Measurements from ENCODE around the gene ZDHHC6.

GRCh38 chr10:112433136-112433535, 13.6 kb downstream of the ZDHHC6 start:
- TF ChIP-seq POLR2A (IDR thresholded peaks at IDR 0.05; ENCODE audit: low read length) (no peak), SMC3 (IDR thresholded peaks at IDR 0.05) (no peak), ELK1 (IDR thresholded peaks at IDR 0.05; ENCODE audit: low read depth, low read length) (no peak), CTCF (IDR thresholded peaks at IDR 0.05) (no peak), MAZ (IDR thresholded peaks at IDR 0.05; ENCODE audit: borderline replicate concordance, low read depth, low read length) (no peak)
- TF ChIP-seq, protein P1, sequence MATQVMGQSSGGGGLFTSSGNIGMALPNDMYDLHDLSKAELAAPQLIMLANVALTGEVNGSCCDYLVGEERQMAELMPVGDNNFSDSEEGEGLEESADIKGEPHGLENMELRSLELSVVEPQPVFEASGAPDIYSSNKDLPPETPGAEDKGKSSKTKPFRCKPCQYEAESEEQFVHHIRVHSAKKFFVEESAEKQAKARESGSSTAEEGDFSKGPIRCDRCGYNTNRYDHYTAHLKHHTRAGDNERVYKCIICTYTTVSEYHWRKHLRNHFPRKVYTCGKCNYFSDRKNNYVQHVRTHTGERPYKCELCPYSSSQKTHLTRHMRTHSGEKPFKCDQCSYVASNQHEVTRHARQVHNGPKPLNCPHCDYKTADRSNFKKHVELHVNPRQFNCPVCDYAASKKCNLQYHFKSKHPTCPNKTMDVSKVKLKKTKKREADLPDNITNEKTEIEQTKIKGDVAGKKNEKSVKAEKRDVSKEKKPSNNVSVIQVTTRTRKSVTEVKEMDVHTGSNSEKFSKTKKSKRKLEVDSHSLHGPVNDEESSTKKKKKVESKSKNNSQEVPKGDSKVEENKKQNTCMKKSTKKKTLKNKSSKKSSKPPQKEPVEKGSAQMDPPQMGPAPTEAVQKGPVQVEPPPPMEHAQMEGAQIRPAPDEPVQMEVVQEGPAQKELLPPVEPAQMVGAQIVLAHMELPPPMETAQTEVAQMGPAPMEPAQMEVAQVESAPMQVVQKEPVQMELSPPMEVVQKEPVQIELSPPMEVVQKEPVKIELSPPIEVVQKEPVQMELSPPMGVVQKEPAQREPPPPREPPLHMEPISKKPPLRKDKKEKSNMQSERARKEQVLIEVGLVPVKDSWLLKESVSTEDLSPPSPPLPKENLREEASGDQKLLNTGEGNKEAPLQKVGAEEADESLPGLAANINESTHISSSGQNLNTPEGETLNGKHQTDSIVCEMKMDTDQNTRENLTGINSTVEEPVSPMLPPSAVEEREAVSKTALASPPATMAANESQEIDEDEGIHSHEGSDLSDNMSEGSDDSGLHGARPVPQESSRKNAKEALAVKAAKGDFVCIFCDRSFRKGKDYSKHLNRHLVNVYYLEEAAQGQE (IDR thresholded peaks at IDR 0.05): no peak
